ENCODE data around the gene DTWD1. TPM values are rescaled to one million over a fixed set of nuclear protein-coding genes. Genes with fewer than 3 reads are reported as not detected.

Gene DTWD1
- total RNA-seq (2016; rRNA removed; fragmentation: Illumina TruSeq; extraction: Trizol) (18.3 and 24.5 TPM in 2 replicates), polyA plus RNA-seq (2011; rRNA removed) (10.8 and 12.7 TPM in 2 replicates), polyA minus RNA-seq (2011; rRNA and poly(A)+ RNA removed; ENCODE audit: low replicate concordance) (2.7 and 13.7 TPM in 2 replicates), Bru-seq, nascent RNA (percentile 70 among the genes with signal in this experiment), BruChase-seq, experiment 1, labeled RNA remaining after a 6-hour chase (percentile 57 among the genes with signal in this experiment), BruChase-seq, experiment 2, labeled RNA remaining after a 2-hour chase (percentile 66 among the genes with signal in this experiment)
- 5.3 and 7.2 TPM in 2 replicates for total RNA-seq (2016; cell fraction: cytosol; rRNA removed; fragmentation: Illumina TruSeq; extraction: Trizol; ENCODE audit: low read depth)
- total RNA-seq (2016; cell fraction: insoluble cytoplasmic fraction; rRNA removed; fragmentation: Illumina TruSeq; extraction: Trizol) = 17.2 and 21.0 TPM in 2 replicates
- total RNA-seq (2016; cell fraction: membrane; rRNA removed; fragmentation: Illumina TruSeq; extraction: Trizol) = 11.5 and 16.6 TPM in 2 replicates
- 20.8 and 21.6 TPM in 2 replicates for total RNA-seq (2016; cell fraction: nucleus; rRNA removed; fragmentation: Illumina TruSeq; extraction: Trizol)
- 4.0 and 4.8 TPM in 2 replicates for polyA plus RNA-seq (2011; cell fraction: cytosol; rRNA removed)
- 4.9 and 5.5 TPM in 2 replicates for polyA plus RNA-seq (2011; cell fraction: nucleus; rRNA removed)
- 9.3 and 15.0 TPM in 2 replicates for polyA plus RNA-seq (2012)
- 6.5 and 8.6 TPM in 2 replicates for polyA plus RNA-seq (2016; cell fraction: cytosol; fragmentation: Illumina TruSeq; extraction: Trizol; ENCODE audit: low read depth)
- polyA plus RNA-seq (2016; cell fraction: insoluble cytoplasmic fraction; fragmentation: Illumina TruSeq; extraction: Trizol; ENCODE audit: low read depth) = 26.5 and 29.3 TPM in 2 replicates
- 11.4 and 12.4 TPM in 2 replicates for polyA plus RNA-seq (2016; cell fraction: membrane; fragmentation: Illumina TruSeq; extraction: Trizol; ENCODE audit: low read depth)
- polyA plus RNA-seq (2016; cell fraction: nucleus; fragmentation: Illumina TruSeq; extraction: Trizol; ENCODE audit: insufficient read depth, low read depth) = 25.9 and 26.6 TPM in 2 replicates
- 4.5 and 5.2 TPM in 2 replicates for polyA minus RNA-seq (2011; cell fraction: cytosol; rRNA and poly(A)+ RNA removed)
- polyA minus RNA-seq (2011; cell fraction: nucleus; rRNA and poly(A)+ RNA removed) = 39.1 and 39.8 TPM in 2 replicates
- long read RNA-seq, experiment 1, partial matches to known transcripts = 1 of 7 reads
- long read RNA-seq, experiment 1, other reads (novel, unspliced or antisense) = 2 of 7 reads
- long read RNA-seq, experiment 2, full-length matches to known transcripts = 9 of 19 reads
- long read RNA-seq, experiment 2, partial matches to known transcripts = 3 of 19 reads
- long read RNA-seq, experiment 2, other reads (novel, unspliced or antisense) = 7 of 19 reads

GRCh38 chr15:49620658-49621368 is at the start of gene DTWD1, which contains the start of gene FAM227B:
TSS of gene DTWD1 (plus strand) at chr15:49621048. CDS start at chr15:49625168, 4,120 bp downstream.
TSS of gene FAM227B (minus strand) at chr15:49620818. CDS start at chr15:49615171, 5,647 bp downstream.
- peaks cover 13% of the 10 kb centered on the region for H3K79me2 ChIP-seq (ENCODE audit: insufficient read depth, low read length)
- H3K4me2 ChIP-seq (ENCODE audit: low read depth, low read length) = peak within 1 kb of the TSS; percentile 83
- peak within 1 kb of the TSS; percentile 90 for H3K9ac ChIP-seq (ENCODE audit: insufficient read depth, low read depth, low read length)
- in situ Hi-C loops (cut with HindIII; ENCODE audit: extremely low pct_ligation_motif_present, low pct_unique_long_range_greater_than_20kb) (no loop called here), intact Hi-C loops (cut with micrococcal nuclease; ENCODE audit: unreplicated experiment) (no loop called here)
- peak; percentile 50 for FAIRE-seq
- H2AFZ ChIP-seq (ENCODE audit: low read length) = peak within 1 kb of the TSS; percentile 100
- peak within 1 kb of the TSS; percentile 92 for H3K27ac ChIP-seq (ENCODE audit: extremely low read length, insufficient read depth, low read length)
- peak; percentile 98 for ATAC-seq
- peaks cover 35% of the 10 kb centered on the region for H3K4me1 ChIP-seq (ENCODE audit: insufficient read depth, low read length)
- peak within 1 kb of the TSS; percentile 85 to 93 (median 92) for H3K4me3 ChIP-seq (replicated peaks in 1 of 3; ENCODE audit: insufficient read depth in 1 of 3, low read depth in 2 of 3, low read length in 3 of 3)
- CTCF ChIA-PET (ENCODE audit: low intra/inter-chr PET ratio, low total read pairs) = no interaction called here
- 1% methylated on average over 17 of the region's 59 CpGs for WGBS (ENCODE audit: low lambda C conversion rate)
- no peaks in the 10 kb centered on the region for H4K20me1 ChIP-seq (ENCODE audit: insufficient read depth, low read length)
- H3K27me3 ChIP-seq (ENCODE audit: control insufficient read depth in 1 of 2, insufficient read depth in 2 of 2, low read length in 2 of 2) = no peaks in the 10 kb centered on the region; a peak in 1 of 5 replicates
- no TSS peak for BruUV-seq (replicated peaks)
- POLR2A ChIA-PET = interaction anchor here (0.6 to 4.9 kb wide), 3 partner anchors 28 to 465 kb away, joined by 3 to 31 read pairs (median 3); no protein-coding TSS in a partner anchor
- H3K9me3 ChIP-seq (ENCODE audit: low read length) = peaks cover 12% of the 10 kb centered on the region
- DNase-seq (ENCODE audit: low spot score) = peak; percentile 90
- peaks cover 2 to 9% of the 10 kb centered on the region in 2 experiments; a peak in 3 of 5 replicates for H3K36me3 ChIP-seq (replicated peaks in 1 of 2; ENCODE audit: control insufficient read depth in 1 of 2, insufficient read depth in 2 of 2, low read length in 2 of 2)
- TF ChIP-seq ZNF296 (CRISPR knock-in tag; conservative IDR thresholded peaks at IDR 0.05) (no peak), ZNF121 (CRISPR knock-in tag; IDR thresholded peaks at IDR 0.05) (peak; percentile 76), NFIC (IDR thresholded peaks at IDR 0.05; ENCODE audit: low read length) (no peak), XRCC5 (optimal IDR thresholded peaks at IDR 0.05; ENCODE audit: low read length) (peak; percentile 99), ZNF496 (CRISPR knock-in tag; IDR thresholded peaks at IDR 0.05; ENCODE audit: insufficient replicate concordance) (no peak), SNAPC4 (CRISPR knock-in tag; IDR thresholded peaks at IDR 0.05) (0 out of 2 replicates have a peak, but pooled peaks have one; percentile 29), ZNF333 (CRISPR knock-in tag; IDR thresholded peaks at IDR 0.05; ENCODE audit: borderline replicate concordance) (no peak), TARDBP (CRISPR knock-in tag; IDR thresholded peaks at IDR 0.05) (peak; percentile 98), CERS6 (CRISPR knock-in tag; IDR thresholded peaks at IDR 0.05) (0 out of 2 replicates have a peak, but pooled peaks have one; percentile 55), ARNT (IDR thresholded peaks at IDR 0.05) (no peak), KDM2A (CRISPR knock-in tag; IDR thresholded peaks at IDR 0.05; ENCODE audit: borderline replicate concordance, low read depth) (peak; percentile 100), KAT2B (IDR thresholded peaks at IDR 0.05; ENCODE audit: borderline replicate concordance, low read depth, low read length) (no peak), ZNF564 (CRISPR knock-in tag; IDR thresholded peaks at IDR 0.05) (peak; percentile 91)

All from HepG2 (cell line).